ENCODE data around the gene SELENOI. TPM values are rescaled to one million over a fixed set of nuclear protein-coding genes. Genes with fewer than 3 reads are reported as not detected.

The SELENOI gene
- total RNA-seq, 1 donor from 2014 or later: 51.8 TPM

DNA sequence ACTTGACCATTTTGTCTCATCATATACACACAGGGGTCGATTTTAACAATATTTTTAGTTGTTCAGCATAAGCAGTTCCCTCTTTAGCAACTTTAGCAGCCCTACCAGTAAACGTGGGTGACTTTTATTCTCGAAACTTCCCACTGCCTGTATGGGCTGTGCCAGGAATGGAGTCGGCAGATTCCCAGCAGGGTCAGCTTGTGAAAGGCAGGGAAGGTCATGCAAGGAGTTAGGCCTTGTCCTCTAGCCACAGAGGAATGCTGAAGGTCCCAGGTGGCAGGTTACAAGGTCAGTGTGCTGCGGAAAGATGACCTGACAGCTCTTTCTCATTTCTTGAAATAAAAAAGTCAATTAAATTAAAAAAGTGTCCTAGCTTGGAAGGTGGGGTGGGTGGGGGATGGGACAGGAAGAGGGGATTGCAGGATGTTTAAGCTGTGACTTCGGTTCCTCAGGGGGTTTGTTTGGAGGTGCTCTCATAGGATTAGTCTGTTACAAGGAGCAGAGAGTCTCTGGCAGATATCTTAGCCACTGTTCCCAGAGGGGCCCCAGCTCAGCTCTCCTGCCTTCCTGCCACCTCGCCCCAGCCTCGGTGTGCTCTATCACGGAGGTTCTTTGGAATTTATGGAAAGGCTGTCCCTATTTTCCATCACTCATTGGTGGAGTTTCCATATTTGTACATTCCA, 77.1 kb downstream of the SELENOI start:
- H2AFZ ChIP-seq (replicated peaks): no peak overlapping the region
- Mint-ChIP-seq H3K9me3 (no peaks in the 10 kb centered on the region), H3K27ac (no peak overlapping the region), H3K27me3 (ENCODE audit: insufficient read depth, low read depth) (peaks cover 6% of the 10 kb centered on the region), H3K36me3 (no peaks in the 10 kb centered on the region), H3K4me1 (peaks cover 15% of the 10 kb centered on the region), H3K4me3 (no peak overlapping the region)
- no peaks in the 10 kb centered on the region for H3K79me2 ChIP-seq (ENCODE audit: low read depth)
- no peaks in the 10 kb centered on the region for H3K27me3 ChIP-seq
- H3K36me3 ChIP-seq: no peaks in the 10 kb centered on the region
- H3F3A ChIP-seq (ENCODE audit: low read depth): no peaks in the 10 kb centered on the region
- no peaks in the 10 kb centered on the region for H3K9me3 ChIP-seq (ENCODE audit: low read depth)
- DNase-seq (ENCODE audit: low spot score): no peak
- no peak overlapping the region for H3K4me2 ChIP-seq
- no peaks in the 10 kb centered on the region for H4K20me1 ChIP-seq (ENCODE audit: low read depth)
- H3K27ac ChIP-seq: no peak overlapping the region
- H3K4me3 ChIP-seq: no peak overlapping the region
- TF ChIP-seq EZH2 (IDR thresholded peaks at IDR 0.05): no peak
- TF ChIP-seq, protein P1, sequence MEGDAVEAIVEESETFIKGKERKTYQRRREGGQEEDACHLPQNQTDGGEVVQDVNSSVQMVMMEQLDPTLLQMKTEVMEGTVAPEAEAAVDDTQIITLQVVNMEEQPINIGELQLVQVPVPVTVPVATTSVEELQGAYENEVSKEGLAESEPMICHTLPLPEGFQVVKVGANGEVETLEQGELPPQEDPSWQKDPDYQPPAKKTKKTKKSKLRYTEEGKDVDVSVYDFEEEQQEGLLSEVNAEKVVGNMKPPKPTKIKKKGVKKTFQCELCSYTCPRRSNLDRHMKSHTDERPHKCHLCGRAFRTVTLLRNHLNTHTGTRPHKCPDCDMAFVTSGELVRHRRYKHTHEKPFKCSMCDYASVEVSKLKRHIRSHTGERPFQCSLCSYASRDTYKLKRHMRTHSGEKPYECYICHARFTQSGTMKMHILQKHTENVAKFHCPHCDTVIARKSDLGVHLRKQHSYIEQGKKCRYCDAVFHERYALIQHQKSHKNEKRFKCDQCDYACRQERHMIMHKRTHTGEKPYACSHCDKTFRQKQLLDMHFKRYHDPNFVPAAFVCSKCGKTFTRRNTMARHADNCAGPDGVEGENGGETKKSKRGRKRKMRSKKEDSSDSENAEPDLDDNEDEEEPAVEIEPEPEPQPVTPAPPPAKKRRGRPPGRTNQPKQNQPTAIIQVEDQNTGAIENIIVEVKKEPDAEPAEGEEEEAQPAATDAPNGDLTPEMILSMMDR (IDR thresholded peaks at IDR 0.05): no peak
- no peak for TF ChIP-seq EZH2phosphoT487 (IDR thresholded peaks at IDR 0.05)
- no peak overlapping the region for H3K9ac ChIP-seq
- H3K4me1 ChIP-seq: peaks cover 9% of the 10 kb centered on the region

DNA sequence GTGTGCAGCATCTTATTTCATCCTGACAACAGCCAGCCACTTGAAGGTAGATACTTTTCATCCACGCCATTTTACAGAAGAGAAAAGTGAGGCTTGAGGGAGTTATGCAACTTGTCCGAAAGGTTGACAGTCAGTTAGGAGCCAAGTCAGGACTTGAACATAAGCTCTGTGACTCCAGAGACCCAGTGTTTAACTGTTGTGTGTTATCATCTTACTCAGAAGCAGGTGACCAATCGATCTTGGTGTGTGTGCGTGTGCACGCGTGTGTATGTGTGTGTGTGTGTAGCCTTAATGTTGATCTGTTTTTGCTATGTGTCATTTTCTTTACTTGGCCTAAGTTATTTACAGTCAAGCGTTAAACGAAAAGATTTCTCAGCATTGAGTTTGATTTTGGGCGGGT, 77.8 kb downstream of the SELENOI start:
- H3F3A ChIP-seq (ENCODE audit: low read depth): no peaks in the 10 kb centered on the region
- no peaks in the 10 kb centered on the region for H4K20me1 ChIP-seq (ENCODE audit: low read depth)
- H3K79me2 ChIP-seq (ENCODE audit: low read depth): no peaks in the 10 kb centered on the region
- H3K9me3 Mint-ChIP-seq: no peaks in the 10 kb centered on the region
- TF ChIP-seq EZH2 (IDR thresholded peaks at IDR 0.05): no peak
- TF ChIP-seq, protein P1 (IDR thresholded peaks at IDR 0.05): no peak
- no peak for TF ChIP-seq EZH2phosphoT487 (IDR thresholded peaks at IDR 0.05)
- no peak overlapping the region for H3K27ac Mint-ChIP-seq
- no peak for DNase-seq (ENCODE audit: low spot score)
- H3K9me3 ChIP-seq (ENCODE audit: low read depth): no peaks in the 10 kb centered on the region
- H3K4me1 ChIP-seq: peaks cover 9% of the 10 kb centered on the region
- no peak overlapping the region for H3K4me3 Mint-ChIP-seq
- H3K4me2 ChIP-seq: no peak overlapping the region
- no peaks in the 10 kb centered on the region for H3K36me3 Mint-ChIP-seq
- H3K27me3 ChIP-seq: no peaks in the 10 kb centered on the region
- H3K4me1 Mint-ChIP-seq: peaks cover 15% of the 10 kb centered on the region
- H3K4me3 ChIP-seq: no peak overlapping the region
- H3K9ac ChIP-seq: no peak overlapping the region
- H2AFZ ChIP-seq (replicated peaks): no peak overlapping the region
- no peaks in the 10 kb centered on the region for H3K36me3 ChIP-seq
- H3K27ac ChIP-seq: no peak overlapping the region
- H3K27me3 Mint-ChIP-seq (ENCODE audit: insufficient read depth, low read depth): peaks cover 4% of the 10 kb centered on the region

DNA sequence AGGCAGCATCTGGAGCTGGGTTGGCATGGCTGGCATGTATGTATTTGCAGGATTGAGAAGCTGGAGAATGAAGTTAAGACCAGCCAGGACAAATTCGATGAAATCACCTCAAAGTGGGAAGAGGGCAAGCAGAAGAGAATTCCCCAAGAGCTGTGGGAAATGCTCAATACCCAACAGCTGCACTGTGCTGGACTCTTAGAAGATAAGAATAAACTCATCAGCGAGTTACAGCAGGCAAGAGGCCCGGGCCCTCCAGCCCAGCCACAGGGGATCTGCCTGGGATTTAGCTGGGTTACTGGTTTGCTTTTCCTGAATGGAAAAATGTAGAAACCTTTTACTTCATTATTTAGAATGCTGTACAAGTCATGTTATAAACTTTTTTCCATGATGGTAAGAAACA, 78.3 kb downstream of the SELENOI start:
- H4K20me1 ChIP-seq (ENCODE audit: low read depth): no peaks in the 10 kb centered on the region
- H3K27ac ChIP-seq: no peak overlapping the region
- Mint-ChIP-seq H3K4me1 (peaks cover 15% of the 10 kb centered on the region), H3K27ac (no peak overlapping the region), H3K9me3 (no peaks in the 10 kb centered on the region), H3K36me3 (no peaks in the 10 kb centered on the region), H3K4me3 (no peak overlapping the region), H3K27me3 (ENCODE audit: insufficient read depth, low read depth) (peaks cover 4% of the 10 kb centered on the region)
- TF ChIP-seq EZH2phosphoT487 (IDR thresholded peaks at IDR 0.05): no peak
- no peak for TF ChIP-seq EZH2 (IDR thresholded peaks at IDR 0.05)
- TF ChIP-seq, protein P1 (IDR thresholded peaks at IDR 0.05): no peak
- no peaks in the 10 kb centered on the region for H3K36me3 ChIP-seq
- no peak overlapping the region for H2AFZ ChIP-seq (replicated peaks)
- H3F3A ChIP-seq (ENCODE audit: low read depth): no peaks in the 10 kb centered on the region
- no peak overlapping the region for H3K9ac ChIP-seq
- no peak for DNase-seq (ENCODE audit: low spot score)
- no peak overlapping the region for H3K4me3 ChIP-seq
- H3K79me2 ChIP-seq (ENCODE audit: low read depth): no peaks in the 10 kb centered on the region
- H3K9me3 ChIP-seq (ENCODE audit: low read depth): no peaks in the 10 kb centered on the region
- no peaks in the 10 kb centered on the region for H3K27me3 ChIP-seq
- no peak overlapping the region for H3K4me2 ChIP-seq
- peaks cover 9% of the 10 kb centered on the region for H3K4me1 ChIP-seq
